Kidney (tissue), 14 donors: ENCODE results near the gene TTR. TPM values are rescaled to one million over a fixed set of nuclear protein-coding genes. Genes with fewer than 3 reads are reported as not detected.

Source experiments
- DNase-seq, 5 donors: peaks; one replicate each; pipeline ENCODE4 v3.0.0-alpha.2; 2013 to 2020
- FAIRE-seq: peaks from 2 replicates; lab custom pipeline; 2012; peaks lifted over from hg19 to GRCh38; lab: Jason Lieb, UNC
- H3K27ac ChIP-seq, 2 donors: one replicate each; pipeline ENCODE4 v1.7.0; 2013; ENCODE audit warnings: low read depth in 2 of 2, low read length in 2 of 2, inconsistent platforms in 1 of 2
- H3K27me3 ChIP-seq: one replicate; pipeline ENCODE4 v1.7.1; 2013; ENCODE audit warnings: low read length, inconsistent platforms; ENCODE audit not compliant: control insufficient read depth, insufficient read depth
- H3K36me3 ChIP-seq, 3 donors: one replicate each; pipeline versions ENCODE4 v1.7.0 to v1.7.1; 2013; ENCODE audit warnings: low read length in 3 of 3, control low read depth in 1 of 3, inconsistent platforms in 1 of 3; ENCODE audit not compliant: insufficient read depth in 3 of 3, control insufficient read depth in 2 of 3
- H3K4me1 ChIP-seq, 3 donors: one replicate each; pipeline versions ENCODE4 v1.7.0 to v1.7.1; 2013; ENCODE audit warnings: low read length in 3 of 3, inconsistent platforms in 1 of 3, low read depth in 1 of 3; ENCODE audit not compliant: control insufficient read depth in 2 of 3, insufficient read depth in 2 of 3
- H3K4me3 ChIP-seq, 3 donors: one replicate each; pipeline versions ENCODE4 v1.7.0 to v1.8.1; 2013; ENCODE audit warnings: low read length in 3 of 3, control low read depth in 1 of 3, inconsistent platforms in 1 of 3
- H3K9ac ChIP-seq, 3 donors: one replicate each; pipeline versions ENCODE4 v1.7.0 to v1.7.1; 2013; ENCODE audit warnings: low read length in 3 of 3, control low read depth in 1 of 3, inconsistent platforms in 1 of 3
- H3K9me3 ChIP-seq, 3 donors: one replicate each; pipeline versions ENCODE4 v1.7.0 to v1.7.1; 2013; ENCODE audit warnings: low read length in 3 of 3, control low read depth in 1 of 3, inconsistent platforms in 1 of 3; ENCODE audit not compliant: control insufficient read depth in 2 of 3, insufficient read depth in 1 of 3
- intact Hi-C: fragments of 100-400 bp; cut with DNase I; formaldehyde crosslinking; loops from one replicate; pipeline ENCODE4 v1.11.1; 2022
- polyA plus RNA-seq: library from polyadenylated mRNA; stranded (reverse); fragments of 350-450 nt; fragmentation: Illumina TruSeq; extraction: RNeasy Lipid Tissue Mini Kit (QIAGEN cat#74804); gene quantifications from one replicate; pipeline ENCODE4 v1.2.3, GENCODE V29; 2014; ENCODE audit warnings: low read depth, low replicate concordance; ENCODE audit not compliant: insufficient read depth
- total RNA-seq: library from RNA; stranded (reverse); fragmentation: NEBNext Ultra II Directional; extraction: Animal tissue kit (Norgen Biotek cat#: 25700); gene quantifications from one replicate; pipeline ENCODE4 v1.2.1, GENCODE V29; 2021
- TF ChIP-seq, protein P1 (sequence below): IDR thresholded peaks from 3 replicates; pipeline ENCODE4 v1.5.1; 2012; ENCODE audit warnings: mild to moderate bottlenecking, moderate library complexity, borderline replicate concordance; ENCODE audit not compliant: insufficient read depth; ENCODE audit errors: extremely low read depth
- donor health status: control.
- donor health status: control.
- donor health status: control.
- donor health status: control.
- donor health status: control.
- donor health status: DM: yes; HTN: yes; CAD: no.
- donor health status: Normal renal cell carcinoma (clear cell type).

TTR gene
- total and polyA plus RNA-seq, 2 donors from 2014 or later, result 4.4 TPM; not detected in 1

DNA sequence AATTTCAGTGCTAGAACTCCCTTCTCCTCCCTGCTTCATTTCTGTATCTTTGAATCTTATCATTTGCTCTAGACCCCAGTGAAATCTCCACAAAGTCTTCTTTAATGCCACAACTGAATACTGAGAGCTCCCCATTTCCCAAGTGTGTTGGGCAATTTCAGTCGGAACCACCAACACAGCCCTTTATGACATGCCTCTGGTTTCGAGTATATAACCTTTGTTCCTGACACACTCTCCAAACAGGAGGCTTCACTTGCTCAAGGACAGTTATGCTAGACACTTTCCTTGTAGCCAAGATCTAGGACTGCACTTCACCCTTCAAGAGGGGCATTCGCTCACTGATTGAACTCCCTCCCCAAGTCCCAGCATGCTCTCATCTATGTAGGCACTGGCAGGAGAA is 18.6 kb upstream of the TTR start:
- H3K4me3 ChIP-seq, result no peak overlapping the region
- H3K27me3 ChIP-seq, result no peaks in the 10 kb centered on the region
- intact Hi-C loops, result no loop called here
- no peak overlapping the region for H3K27ac ChIP-seq
- no peaks in the 10 kb centered on the region for H3K36me3 ChIP-seq
- TF ChIP-seq, protein P1, sequence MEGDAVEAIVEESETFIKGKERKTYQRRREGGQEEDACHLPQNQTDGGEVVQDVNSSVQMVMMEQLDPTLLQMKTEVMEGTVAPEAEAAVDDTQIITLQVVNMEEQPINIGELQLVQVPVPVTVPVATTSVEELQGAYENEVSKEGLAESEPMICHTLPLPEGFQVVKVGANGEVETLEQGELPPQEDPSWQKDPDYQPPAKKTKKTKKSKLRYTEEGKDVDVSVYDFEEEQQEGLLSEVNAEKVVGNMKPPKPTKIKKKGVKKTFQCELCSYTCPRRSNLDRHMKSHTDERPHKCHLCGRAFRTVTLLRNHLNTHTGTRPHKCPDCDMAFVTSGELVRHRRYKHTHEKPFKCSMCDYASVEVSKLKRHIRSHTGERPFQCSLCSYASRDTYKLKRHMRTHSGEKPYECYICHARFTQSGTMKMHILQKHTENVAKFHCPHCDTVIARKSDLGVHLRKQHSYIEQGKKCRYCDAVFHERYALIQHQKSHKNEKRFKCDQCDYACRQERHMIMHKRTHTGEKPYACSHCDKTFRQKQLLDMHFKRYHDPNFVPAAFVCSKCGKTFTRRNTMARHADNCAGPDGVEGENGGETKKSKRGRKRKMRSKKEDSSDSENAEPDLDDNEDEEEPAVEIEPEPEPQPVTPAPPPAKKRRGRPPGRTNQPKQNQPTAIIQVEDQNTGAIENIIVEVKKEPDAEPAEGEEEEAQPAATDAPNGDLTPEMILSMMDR, result no peak
- H3K9ac ChIP-seq, result no peak overlapping the region
- DNase-seq (no peak), FAIRE-seq (no peak)
- peaks cover 0 to under 1% (median 0%) of the 10 kb centered on the region in 3 donors for H3K4me1 ChIP-seq
- no peaks in the 10 kb centered on the region for H3K9me3 ChIP-seq

DNA sequence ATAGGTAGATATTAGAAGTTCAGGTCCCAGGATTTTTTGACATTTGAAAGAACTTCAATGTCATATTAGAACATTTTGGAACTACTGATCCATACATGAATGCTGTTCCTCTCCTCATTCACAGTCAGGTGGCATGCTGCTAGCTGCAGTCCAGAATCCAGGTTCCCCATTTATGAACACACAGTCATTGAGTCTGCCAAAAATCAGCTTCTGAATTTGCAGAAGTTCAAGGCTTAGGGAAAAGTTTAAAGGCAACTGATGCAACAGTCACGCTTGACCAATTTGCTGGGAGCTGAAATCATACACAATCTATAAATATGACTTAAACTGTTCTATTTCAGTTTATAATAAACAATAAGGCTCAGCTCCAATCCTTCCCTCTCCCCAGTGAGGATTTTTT is 17.3 kb upstream of the TTR start:
- Histone ChIP-seq H3K9ac (no peak overlapping the region), H3K36me3 (no peaks in the 10 kb centered on the region), H3K27me3 (no peaks in the 10 kb centered on the region), H3K4me3 (no peak overlapping the region), H3K9me3 (no peaks in the 10 kb centered on the region), H3K27ac (no peak overlapping the region), H3K4me1 (no peaks in the 10 kb centered on the region)
- TF ChIP-seq, protein P1, result no peak
- intact Hi-C loops, result no loop called here
- no peak for FAIRE-seq
- no peak for DNase-seq

DNA sequence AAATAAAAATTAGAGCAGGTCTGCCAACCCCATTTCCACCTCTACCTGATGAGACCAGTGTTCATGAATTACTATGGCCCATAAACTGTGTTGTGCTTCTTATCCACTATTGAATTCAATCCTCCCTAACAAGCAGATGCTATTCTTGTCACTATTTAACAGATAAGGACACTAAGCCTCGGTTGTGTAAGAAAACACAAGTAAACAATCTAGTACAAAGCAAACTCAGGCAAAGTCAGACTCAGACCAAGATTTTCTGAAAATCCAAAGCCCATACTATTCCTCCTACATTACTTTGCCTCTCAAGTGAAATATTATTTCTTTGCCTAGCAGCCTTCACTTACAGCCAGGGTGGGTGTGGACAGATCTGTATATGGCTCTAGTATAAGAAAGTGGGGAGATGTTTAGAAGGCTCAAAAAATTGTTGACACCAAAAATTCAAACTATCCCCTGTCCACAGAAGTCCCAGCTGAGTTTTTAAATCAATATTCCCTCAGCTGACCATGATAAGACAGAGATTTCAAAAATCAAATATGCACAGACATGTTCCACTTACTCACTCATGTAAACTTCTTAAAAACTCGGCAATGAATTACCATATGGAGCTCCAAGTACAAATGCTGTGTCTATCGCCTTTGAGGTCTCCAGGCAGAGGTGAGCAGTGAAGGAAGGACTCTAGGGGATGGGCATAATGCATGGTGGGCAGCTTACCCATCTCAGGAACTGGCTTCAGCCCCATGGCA is 16.0 kb upstream of the TTR start:
- no peaks in the 10 kb centered on the region for H3K27me3 ChIP-seq
- TF ChIP-seq, protein P1, result no peak
- no peak overlapping the region for H3K27ac ChIP-seq
- intact Hi-C loops, result no loop called here
- no peak overlapping the region for H3K4me3 ChIP-seq
- DNase-seq (no peak), FAIRE-seq (no peak)
- H3K4me1 ChIP-seq, result no peaks in the 10 kb centered on the region
- H3K36me3 ChIP-seq, result no peaks in the 10 kb centered on the region
- H3K9me3 ChIP-seq, result no peaks in the 10 kb centered on the region
- H3K9ac ChIP-seq, result no peak overlapping the region
